Upper lobe of left lung (tissue), 4 donors: ENCODE results near the gene ELN.

Experiments
- CTCF ChIP-seq, 6 experiments: fragments of 450-650 bp in 4 of 6; fragments of 200-600 bp in 2 of 6; sonication (generic) in 2 of 6; IDR thresholded peaks; one replicate each; pipeline ENCODE4 v1.5.1; 2016 to 2019; ENCODE audit warnings: antibody characterized with exemption in 6 of 6
- POLR2AphosphoS5 ChIP-seq, 2 donors: sonication (generic); formaldehyde crosslinking; IDR thresholded peaks; one replicate each; pipeline ENCODE4 v1.5.1; 2017; ENCODE audit warnings: antibody characterized with exemption in 2 of 2

DNA sequence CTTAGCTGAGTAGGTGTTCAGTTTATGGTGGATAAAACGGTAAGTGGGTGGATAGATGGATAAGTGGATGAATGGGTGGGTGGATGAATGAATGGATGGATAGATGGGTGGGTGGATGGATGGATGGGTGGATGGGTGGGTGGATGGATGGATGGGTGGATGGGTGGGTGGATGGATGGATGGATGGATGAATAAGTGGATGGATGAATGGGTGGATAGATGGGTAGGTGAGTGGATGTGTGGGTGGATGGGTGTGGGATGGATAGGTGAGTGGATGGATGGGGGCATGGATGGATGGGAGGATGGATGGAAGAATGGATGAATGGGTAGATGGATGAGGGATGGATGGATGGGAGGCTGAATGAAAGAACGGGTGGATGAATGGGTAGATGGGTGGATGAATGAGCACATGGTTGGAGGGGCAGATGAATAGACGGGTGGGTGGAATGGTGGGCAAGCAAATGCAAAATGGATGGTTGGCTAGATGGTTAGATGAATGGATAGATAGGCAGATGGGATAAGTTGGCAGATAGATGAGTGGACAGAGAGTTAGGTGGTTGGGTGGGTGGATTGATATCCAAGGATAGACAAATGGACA lies 25.7 kb downstream of the ELN start:
- TF ChIP-seq CTCF (IDR thresholded peaks at IDR 0.05) (no peak), POLR2AphosphoS5 (IDR thresholded peaks at IDR 0.05) (no peak)
